ENCODE data around the gene KCTD16.

Gene KCTD16

DNA sequence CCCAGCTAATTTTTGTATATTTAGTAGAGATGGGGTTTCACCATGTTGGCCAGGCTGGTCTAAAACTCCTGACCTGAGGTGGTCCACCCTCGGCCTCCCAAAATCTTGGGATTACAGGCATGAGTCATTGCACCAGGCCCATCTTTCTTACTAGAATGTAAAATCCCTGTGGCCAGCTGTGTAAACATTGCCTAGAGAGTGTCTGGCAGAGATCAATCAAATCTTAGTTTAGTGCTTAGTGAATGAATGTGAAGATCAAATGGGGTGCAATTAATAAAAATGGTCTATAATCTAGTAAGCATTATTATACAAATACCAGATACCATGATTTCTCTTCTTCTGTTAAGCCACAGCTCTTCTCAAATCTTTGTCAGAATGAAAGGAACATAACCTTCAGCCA, 289.9 kb downstream of the KCTD16 start:
- H3K4me3 ChIP-seq (ENCODE audit: low read depth, low read length) = no peak overlapping the region
- TF ChIP-seq, protein P1, sequence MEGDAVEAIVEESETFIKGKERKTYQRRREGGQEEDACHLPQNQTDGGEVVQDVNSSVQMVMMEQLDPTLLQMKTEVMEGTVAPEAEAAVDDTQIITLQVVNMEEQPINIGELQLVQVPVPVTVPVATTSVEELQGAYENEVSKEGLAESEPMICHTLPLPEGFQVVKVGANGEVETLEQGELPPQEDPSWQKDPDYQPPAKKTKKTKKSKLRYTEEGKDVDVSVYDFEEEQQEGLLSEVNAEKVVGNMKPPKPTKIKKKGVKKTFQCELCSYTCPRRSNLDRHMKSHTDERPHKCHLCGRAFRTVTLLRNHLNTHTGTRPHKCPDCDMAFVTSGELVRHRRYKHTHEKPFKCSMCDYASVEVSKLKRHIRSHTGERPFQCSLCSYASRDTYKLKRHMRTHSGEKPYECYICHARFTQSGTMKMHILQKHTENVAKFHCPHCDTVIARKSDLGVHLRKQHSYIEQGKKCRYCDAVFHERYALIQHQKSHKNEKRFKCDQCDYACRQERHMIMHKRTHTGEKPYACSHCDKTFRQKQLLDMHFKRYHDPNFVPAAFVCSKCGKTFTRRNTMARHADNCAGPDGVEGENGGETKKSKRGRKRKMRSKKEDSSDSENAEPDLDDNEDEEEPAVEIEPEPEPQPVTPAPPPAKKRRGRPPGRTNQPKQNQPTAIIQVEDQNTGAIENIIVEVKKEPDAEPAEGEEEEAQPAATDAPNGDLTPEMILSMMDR (IDR thresholded peaks at IDR 0.05; ENCODE audit: borderline replicate concordance, insufficient read depth, low read depth, low read length) = no peak

DNA sequence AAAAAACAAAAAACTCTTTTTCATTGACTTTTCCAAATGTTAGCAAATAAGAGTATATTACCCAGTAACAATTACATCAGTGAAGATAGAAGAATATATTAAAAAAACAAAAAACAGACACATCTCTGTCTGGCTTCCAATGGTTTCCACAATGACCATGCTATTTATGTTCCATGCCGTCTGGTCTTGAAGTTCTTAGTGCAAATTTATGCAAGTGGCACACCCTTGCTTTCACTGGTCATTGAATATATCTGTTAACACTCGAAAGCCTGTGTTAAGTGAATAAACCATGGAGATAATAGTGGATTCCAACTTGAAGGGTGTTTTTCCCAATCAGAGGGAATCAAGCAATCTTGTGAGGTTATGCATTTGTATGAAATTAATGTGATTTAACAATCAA, 291.9 kb downstream of the KCTD16 start:
- no peak overlapping the region for H3K4me3 ChIP-seq (ENCODE audit: low read depth, low read length)
- TF ChIP-seq, protein P1 (IDR thresholded peaks at IDR 0.05; ENCODE audit: borderline replicate concordance, insufficient read depth, low read depth, low read length) = no peak

DNA sequence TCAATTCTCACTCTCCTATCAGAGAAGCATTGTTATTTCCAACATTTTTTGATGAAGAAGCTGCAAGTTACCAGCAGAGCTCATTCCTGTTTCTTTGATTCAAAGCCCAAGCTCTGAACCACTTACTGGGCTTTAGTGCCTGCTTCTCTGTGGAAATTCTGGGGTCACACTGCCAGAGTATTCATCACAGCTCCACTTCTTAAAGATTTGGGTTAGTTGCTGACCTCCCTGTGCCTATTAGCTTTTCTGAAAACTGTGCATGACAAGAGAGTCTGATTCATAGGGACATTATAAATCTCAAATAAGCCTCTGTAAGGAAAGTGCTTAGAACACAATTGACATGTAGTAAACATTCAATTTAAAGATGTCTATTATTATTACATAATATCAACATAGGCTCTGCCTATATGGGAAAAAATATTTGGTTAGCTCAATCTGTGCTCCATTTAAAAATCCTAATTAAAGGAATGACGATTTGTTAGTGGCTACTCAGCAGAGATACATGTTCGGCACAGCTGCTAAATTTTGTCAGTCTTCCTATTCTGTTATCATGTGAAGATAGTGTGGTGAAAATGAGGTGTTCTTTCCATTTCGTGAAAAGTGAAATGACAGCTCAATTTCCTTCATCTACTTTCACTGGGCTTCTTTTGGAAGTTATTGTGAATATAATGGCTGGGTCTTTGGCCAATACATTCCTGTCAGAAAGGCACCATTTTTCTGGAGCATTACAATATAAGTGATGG, 293.0 kb downstream of the KCTD16 start:
- TF ChIP-seq, protein P1 (IDR thresholded peaks at IDR 0.05; ENCODE audit: borderline replicate concordance, insufficient read depth, low read depth, low read length) = no peak
- H3K4me3 ChIP-seq (ENCODE audit: low read depth, low read length) = no peak overlapping the region

DNA sequence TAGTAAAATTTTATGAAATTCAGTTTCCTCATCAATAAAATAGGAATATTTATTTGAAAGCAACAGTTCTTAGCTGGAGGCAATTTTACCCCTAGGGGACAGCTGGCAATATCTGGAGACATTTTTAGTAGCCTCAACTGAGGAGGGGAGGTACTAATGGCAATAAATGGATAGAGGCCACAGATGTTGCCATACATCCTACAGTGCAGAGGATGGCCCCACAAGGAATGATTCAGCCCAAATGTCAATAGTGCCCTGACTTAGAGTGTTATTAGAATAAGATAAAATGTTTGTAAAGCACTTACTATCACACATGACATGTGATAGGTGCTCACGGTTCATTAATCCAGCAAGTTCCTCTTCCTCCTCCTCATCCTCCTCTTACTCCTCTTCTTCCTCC, 293.6 kb downstream of the KCTD16 start:
- no peak overlapping the region for H3K4me3 ChIP-seq (ENCODE audit: low read depth, low read length)
- TF ChIP-seq, protein P1 (IDR thresholded peaks at IDR 0.05; ENCODE audit: borderline replicate concordance, insufficient read depth, low read depth, low read length) = no peak

DNA sequence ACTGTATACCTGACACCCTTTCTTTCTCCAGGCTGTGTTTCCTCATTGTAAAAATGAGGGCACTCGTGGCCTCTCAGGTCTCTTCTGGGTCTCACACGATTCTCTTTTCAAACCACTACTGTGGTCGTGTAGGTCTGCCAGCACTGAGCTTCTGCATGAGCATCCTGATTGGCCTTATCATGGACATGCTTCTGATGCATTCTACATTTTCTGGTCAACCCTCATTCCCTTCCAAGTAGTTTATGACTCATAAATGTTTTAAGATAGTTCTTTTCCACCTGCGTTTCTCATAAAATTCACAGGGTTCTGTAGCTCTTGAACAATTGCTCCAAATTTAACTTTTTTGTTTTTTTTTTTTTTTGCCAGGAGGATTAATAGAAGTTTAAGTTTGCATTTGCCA, 294.8 kb downstream of the KCTD16 start:
- H3K4me3 ChIP-seq (ENCODE audit: low read depth, low read length) = no peak overlapping the region
- TF ChIP-seq, protein P1 (IDR thresholded peaks at IDR 0.05; ENCODE audit: borderline replicate concordance, insufficient read depth, low read depth, low read length) = no peak

DNA sequence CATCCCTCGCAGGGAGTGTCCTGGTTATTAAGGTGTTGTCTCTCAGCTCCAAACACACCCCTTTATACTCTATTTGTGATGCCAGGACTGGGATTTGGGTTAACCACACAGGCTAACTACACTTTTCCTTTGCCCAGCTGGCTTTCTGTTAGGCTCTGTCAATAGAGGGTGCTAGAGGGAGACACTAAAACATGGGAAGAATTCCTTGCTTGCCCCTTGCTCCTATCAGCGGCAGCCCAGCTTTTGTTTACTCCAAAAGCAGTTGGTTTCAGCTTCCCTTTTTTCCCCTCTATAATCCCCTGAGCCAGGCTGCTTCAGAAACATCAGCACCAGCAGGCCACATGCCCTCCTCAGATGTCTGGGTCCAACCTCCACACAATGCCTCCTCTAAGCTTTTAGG, 297.1 kb downstream of the KCTD16 start:
- no peak overlapping the region for H3K4me3 ChIP-seq (ENCODE audit: low read depth, low read length)
- TF ChIP-seq, protein P1 (IDR thresholded peaks at IDR 0.05; ENCODE audit: borderline replicate concordance, insufficient read depth, low read depth, low read length) = 0 out of 2 replicates have a peak, but pooled peaks have one; percentile 23

DNA sequence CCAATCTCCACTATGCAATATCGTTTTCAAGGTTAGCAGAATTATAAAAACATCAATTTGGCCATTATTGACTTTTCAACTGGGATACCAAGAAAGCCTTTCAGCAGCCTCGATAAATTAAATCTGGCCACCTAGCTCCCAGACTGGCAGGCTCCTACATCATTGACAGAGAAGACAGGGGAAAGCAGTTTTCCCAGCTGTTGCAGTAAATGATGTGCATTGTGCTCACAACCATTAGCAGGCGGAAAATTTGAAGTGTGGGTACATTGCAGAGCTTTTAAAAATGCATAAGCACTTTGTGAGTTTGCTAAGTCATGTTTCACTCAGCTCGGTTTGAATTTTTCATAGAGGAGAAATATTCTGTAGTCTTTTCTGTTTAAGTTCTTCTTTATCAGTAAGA, 297.9 kb downstream of the KCTD16 start:
- no peak overlapping the region for H3K4me3 ChIP-seq (ENCODE audit: low read depth, low read length)
- TF ChIP-seq, protein P1 (IDR thresholded peaks at IDR 0.05; ENCODE audit: borderline replicate concordance, insufficient read depth, low read depth, low read length) = no peak

All from GM12875 (cell line).